GM23248 (cell line): ENCODE data around the gene CASTOR1. TPM values are rescaled to one million over a fixed set of nuclear protein-coding genes. Genes with fewer than 3 reads are reported as not detected.

ENCODE experiments used
- DNase-seq: peaks from one replicate; pipeline ENCODE4 v3.0.0-alpha.2; 2015
- H2AFZ ChIP-seq: fragments of 200-600 bp; sonication (generic); 2 replicates; pipeline ENCODE4 v1.6.1; 2016; ENCODE audit warnings: antibody characterized with exemption
- H3F3A ChIP-seq: fragments of 200-600 bp; sonication (generic); 2 replicates; pipeline ENCODE4 v1.6.1; 2016; ENCODE audit warnings: mild to moderate bottlenecking, antibody characterized with exemption, mixed run types; ENCODE audit not compliant: insufficient read depth
- H3K27ac ChIP-seq: fragments of 200-600 bp; sonication (generic); 2 replicates; pipeline ENCODE4 v1.5.1; 2016; ENCODE audit warnings: mild to moderate bottlenecking
- H3K27me3 ChIP-seq: fragments of 200-600 bp; sonication (generic); replicated peaks from 2 replicates; pipeline ENCODE4 v1.6.1; 2016; ENCODE audit warnings: mild to moderate bottlenecking; ENCODE audit not compliant: insufficient read depth
- H3K36me3 ChIP-seq: fragments of 200-600 bp; sonication (generic); 2 replicates; pipeline ENCODE4 v1.6.1; 2016; ENCODE audit warnings: low read depth, mild to moderate bottlenecking
- H3K4me1 ChIP-seq: fragments of 200-600 bp; sonication (generic); 2 replicates; pipeline ENCODE4 v1.6.1; 2016; ENCODE audit warnings: mild to moderate bottlenecking; ENCODE audit not compliant: insufficient read depth
- H3K4me2 ChIP-seq: fragments of 200-600 bp; sonication (generic); one replicate; pipeline ENCODE4 v1.6.1; 2016; ENCODE audit warnings: mild to moderate bottlenecking; ENCODE audit not compliant: unreplicated experiment
- H3K4me3 ChIP-seq: fragments of 200-600 bp; sonication (generic); 2 replicates; pipeline ENCODE4 v1.5.1; 2016; ENCODE audit warnings: mild to moderate bottlenecking
- H3K79me2 ChIP-seq: fragments of 200-600 bp; sonication (generic); 2 replicates; pipeline ENCODE4 v1.6.1; 2016; ENCODE audit warnings: mild to moderate bottlenecking; ENCODE audit not compliant: insufficient read depth
- H3K9ac ChIP-seq: fragments of 200-600 bp; sonication (generic); 2 replicates; pipeline ENCODE4 v1.6.1; 2016; ENCODE audit warnings: mild to moderate bottlenecking
- H3K9me2 ChIP-seq: fragments of 200-600 bp; sonication (generic); 2 replicates; pipeline ENCODE4 v1.6.1; 2016; ENCODE audit warnings: mixed run types, mild to moderate bottlenecking, moderate library complexity; ENCODE audit not compliant: insufficient read depth
- H3K9me3 ChIP-seq: fragments of 200-600 bp; sonication (generic); one replicate; pipeline ENCODE4 v1.6.1; 2017; ENCODE audit warnings: low read depth
- H4K20me1 ChIP-seq: fragments of 200-600 bp; sonication (generic); 2 replicates; pipeline ENCODE4 v1.6.0; 2016; ENCODE audit not compliant: insufficient read depth
- EZH2 ChIP-seq: fragments of 200-600 bp; sonication (generic); IDR thresholded peaks from 2 replicates; pipeline ENCODE4 v1.6.1; 2018; ENCODE audit warnings: antibody characterized with exemption, mild to moderate bottlenecking; ENCODE audit not compliant: insufficient read depth, poor library complexity, severe bottlenecking
- EZH2phosphoT487 ChIP-seq: fragments of 200-600 bp; sonication (generic); IDR thresholded peaks from 2 replicates; pipeline ENCODE4 v1.6.1; 2018; ENCODE audit warnings: antibody characterized with exemption, moderate library complexity, mild to moderate bottlenecking, low read depth; ENCODE audit not compliant: insufficient read depth
- WGBS, 2 experiments: methylation state at CpG; one replicate each; pipeline ENCODE4 v1.1.6; 2015 to 2017; ENCODE audit warnings: low lambda C conversion rate in 2 of 2, low coverage in 1 of 2; ENCODE audit errors: missing lambda C conversion rate in 2 of 2; 5-methylcytosine and 5-hydroxymethylcytosine counted together
- in situ Hi-C: fragments of 300-500 bp; cut with MboI; formaldehyde crosslinking; loops from 2 replicates; pipeline ENCODE4 v1.15.0; 2020
- polyA plus RNA-seq: library from polyadenylated mRNA; unstranded; fragments of >200 nt; fragmentation: Nextera tagmentation; extraction: Ambion mirVana; gene quantifications from 2 replicates; pipeline ENCODE4 v1.2.1, GENCODE V29; 2016
- total RNA-seq: library from RNA; depleted of rRNA; stranded (reverse); fragments of >200 nt; shearing (Covaris generic); gene quantifications from 2 replicates; pipeline ENCODE4 v1.2.3, GENCODE V29; 2014

CASTOR1 gene
- total and polyA plus RNA-seq, 2 experiments from 2014 or later, result 8.7 to 13.4 TPM

- peaks cover 17% of the 10 kb centered on the region for H3F3A ChIP-seq
- no peaks in the 10 kb centered on the region; the same call in 1 of the 2 replicates for H3K36me3 ChIP-seq
- no peak for DNase-seq
- no peaks in the 10 kb centered on the region for H4K20me1 ChIP-seq
- peak overlapping the region; percentile 14; the same call in 1 of the 2 replicates for H3K27ac ChIP-seq
- H3K4me1 ChIP-seq, result peaks cover 20% of the 10 kb centered on the region
- H3K9me3 ChIP-seq, result no peaks in the 10 kb centered on the region
- WGBS, 2 experiments, result 20 to 21% methylated on average over 12 of the region's 12 CpGs
- H3K4me2 ChIP-seq, result peak overlapping the region; percentile 75
- peak overlapping the region; percentile 35 for H3K9ac ChIP-seq
- no peaks in the 10 kb centered on the region for H3K27me3 ChIP-seq
- peak overlapping the region; percentile 82 for H3K4me3 ChIP-seq
- no peak overlapping the region for H2AFZ ChIP-seq
- no peaks in the 10 kb centered on the region for H3K9me2 ChIP-seq
- in situ Hi-C loops, result loop anchor here (10.0 kb wide), 1 partner anchor 95 kb away; the partner anchor contains the start of gene RNF215
- no peak for TF ChIP-seq EZH2phosphoT487
- TF ChIP-seq EZH2, result no peak
- no peaks in the 10 kb centered on the region for H3K79me2 ChIP-seq
These were observed 642 bp upstream of the CASTOR1 start for GRCh38 chr22:30289980-30290313.

GRCh38 chr22:30288419-30289140, 725 bp downstream of the CASTOR1 start:
- WGBS, 2 experiments, result 8 to 12% methylated on average over 24 to 26 of the region's 27 CpGs
- H3K4me1 ChIP-seq, result peaks cover 20% of the 10 kb centered on the region
- H3K27me3 ChIP-seq, result no peaks in the 10 kb centered on the region
- TF ChIP-seq EZH2phosphoT487 (no peak), EZH2 (no peak)
- peak overlapping the region; percentile 20; the same call in 1 of the 2 replicates for H3K27ac ChIP-seq
- H3K9ac ChIP-seq, result peak overlapping the region; percentile 79
- H3F3A ChIP-seq, result peaks cover 17% of the 10 kb centered on the region
- no peaks in the 10 kb centered on the region for H3K36me3 ChIP-seq
- no peaks in the 10 kb centered on the region for H3K79me2 ChIP-seq
- peak overlapping the region; percentile 82 for H3K4me3 ChIP-seq
- H3K9me3 ChIP-seq, result no peaks in the 10 kb centered on the region
- peak overlapping the region; percentile 67 for H3K4me2 ChIP-seq
- peak overlapping the region; percentile 52 for H2AFZ ChIP-seq
- H3K9me2 ChIP-seq, result no peaks in the 10 kb centered on the region
- no peaks in the 10 kb centered on the region for H4K20me1 ChIP-seq
- in situ Hi-C loops, result loop anchor here (10.0 kb wide), 1 partner anchor 96 kb away; the partner anchor contains the start of gene RNF215
- no peak for DNase-seq

- peak overlapping the region; percentile 79; the same call in 1 of the 2 replicates for H3K9ac ChIP-seq
- WGBS, 2 experiments, result 11 to 22% methylated on average over 5 of the region's 5 CpGs
- H3K4me2 ChIP-seq, result peak overlapping the region; percentile 67
These were observed 1.5 kb downstream of the CASTOR1 start for GRCh38 chr22:30287648-30288418.

More at GRCh38 chr22:30287648-30288418, 1.5 kb downstream of the CASTOR1 start:
- Histone ChIP-seq H3K36me3 (no peaks in the 10 kb centered on the region), H4K20me1 (no peaks in the 10 kb centered on the region), H3K9me3 (no peaks in the 10 kb centered on the region), H3F3A (peaks cover 17% of the 10 kb centered on the region), H3K79me2 (no peaks in the 10 kb centered on the region), H3K4me1 (peaks cover 20% of the 10 kb centered on the region), H3K4me3 (peak overlapping the region; percentile 82), H2AFZ (no peak overlapping the region; the same call in 1 of the 2 replicates), H3K27ac (peak overlapping the region; percentile 20; the same call in 1 of the 2 replicates), H3K27me3 (no peaks in the 10 kb centered on the region), H3K9me2 (no peaks in the 10 kb centered on the region)
- in situ Hi-C loops, result loop anchor here (10.0 kb wide), 1 partner anchor 97 kb away; the partner anchor contains the start of gene RNF215
- no peak for TF ChIP-seq EZH2
- TF ChIP-seq EZH2phosphoT487, result no peak
- peak; percentile 91 for DNase-seq
